HCT116 (cell line): ENCODE measurements around the gene UBTF. TPM values are rescaled to one million over a fixed set of nuclear protein-coding genes. Genes with fewer than 3 reads are reported as not detected.
A peak's percentile ranks its signal among the peaks of the same experiment; 100 is the strongest.

ENCODE experiments used
- ATAC-seq: fragments of 200-7000 bp; cut with Tn5 transposase; 2 replicates; pipeline ENCODE4 v1.9.1; 2020; ENCODE audit warnings: mild to moderate bottlenecking, moderate library complexity
- BruUV-seq: library from RNA; stranded (reverse); fragments of 400-500 nt; replicated peaks from 2 replicates; lab custom pipeline; 2021; lab: Mats Ljungman, UMichigan
- CTCF ChIA-PET: fragments of 300-600 bp; sonication (Branson Sonifier 250); formaldehyde crosslinking; loops from one replicate; lab custom pipeline; 2021; ENCODE audit warnings: antibody characterized with exemption; lab: Charles Lee
- POLR2A ChIA-PET: fragments of 300-600, 350-600 bp; sonication (Branson Sonifier 250); formaldehyde crosslinking; loops from one replicate; lab custom pipeline; 2021; ENCODE audit warnings: antibody characterized with exemption; lab: Charles Lee
- RAD21 ChIA-PET, 2 experiments: fragments of 300-600 bp; sonication (Branson Sonifier 250); formaldehyde crosslinking; loops; one replicate each; lab custom pipeline; 2023; ENCODE audit warnings: low total read pairs in 2 of 2; ENCODE audit not compliant: uncharacterized antibody in 2 of 2, unreplicated experiment in 2 of 2, low non-redundant PET in 1 of 2; lab: Charles Lee
- DNase-seq: peaks from one replicate; pipeline ENCODE4 v3.0.0-alpha.2; 2010; ENCODE audit warnings: low read depth, low spot score
- H2AFZ ChIP-seq: fragments of 200-600 bp; shearing (Covaris generic), sonication (generic); 2 replicates; pipeline ENCODE4 v1.6.1; 2017; ENCODE audit warnings: low read depth, mixed run types, mixed read lengths, antibody characterized with exemption, low read length; ENCODE audit not compliant: poor library complexity, severe bottlenecking
- H3K27ac ChIP-seq: 2 replicates; pipeline ENCODE4 v1.5.1; 2012; ENCODE audit warnings: low read depth, low read length
- H3K27me3 ChIP-seq: fragments of 200-600 bp; sonication (generic); 2 replicates; pipeline ENCODE4 v1.6.1; 2016; ENCODE audit warnings: mixed run types, low read length, mixed read lengths; ENCODE audit not compliant: insufficient read depth
- H3K36me3 ChIP-seq, 2 experiments: fragments of 200-500 bp in 1 of 2; fragments of 200-600 bp in 1 of 2; sonication (Bioruptor generic) in 1 of 2; sonication (generic) in 1 of 2; 2 replicates each; pipeline versions ENCODE4 v1.5.1 to v1.6.1; 2014 to 2016; ENCODE audit warnings: low read length in 2 of 2, inconsistent platforms in 1 of 2, mixed read lengths in 1 of 2, mixed run types in 1 of 2; ENCODE audit not compliant: insufficient read depth in 2 of 2, control insufficient read depth in 1 of 2
- H3K4me1 ChIP-seq, 2 experiments: fragments of 200-600 bp in 1 of 2; sonication (generic) in 1 of 2; 2 replicates each; pipeline versions ENCODE4 v1.5.1 to v1.6.1; 2012 to 2017; ENCODE audit warnings: low read length in 2 of 2, inconsistent platforms in 1 of 2, mild to moderate bottlenecking in 1 of 2, mixed read lengths in 1 of 2, mixed run types in 1 of 2, moderate library complexity in 1 of 2; ENCODE audit not compliant: insufficient read depth in 2 of 2, control insufficient read depth in 1 of 2
- H3K4me2 ChIP-seq: fragments of 200-600 bp; sonication (generic); 2 replicates; pipeline ENCODE4 v1.6.1; 2017; ENCODE audit warnings: mixed run types, low read length, mixed read lengths
- H3K4me3 ChIP-seq, 2 experiments: fragments of 200-600 bp in 1 of 2; sonication (generic) in 1 of 2; replicated peaks in 1 of 2; 2 replicates each; pipeline ENCODE4 v1.5.1; 2011 to 2016; ENCODE audit warnings: low read length in 2 of 2, control low read depth in 1 of 2, low read depth in 1 of 2, mild to moderate bottlenecking in 1 of 2, mixed read lengths in 1 of 2, mixed run types in 1 of 2
- H3K79me2 ChIP-seq: fragments of 200-600 bp; sonication (generic); 2 replicates; pipeline ENCODE4 v1.6.1; 2017; ENCODE audit warnings: mild to moderate bottlenecking, mixed run types, low read length, moderate library complexity, mixed read lengths; ENCODE audit not compliant: insufficient read depth
- H3K9ac ChIP-seq: fragments of 200-600 bp; sonication (generic); 2 replicates; pipeline ENCODE4 v1.6.1; 2016; ENCODE audit warnings: low read length, mixed read lengths
- H3K9me2 ChIP-seq: fragments of 200-600 bp; sonication (generic), shearing (Covaris generic); 2 replicates; pipeline ENCODE4 v1.6.1; 2017; ENCODE audit warnings: mixed run types, mild to moderate bottlenecking, moderate library complexity; ENCODE audit not compliant: insufficient read depth
- H3K9me3 ChIP-seq, 2 experiments: fragments of 200-500 bp in 1 of 2; fragments of 200-600 bp in 1 of 2; sonication (Bioruptor generic) in 1 of 2; sonication (generic) in 1 of 2; 2 replicates each; pipeline ENCODE4 v1.6.1; 2014 to 2017; ENCODE audit warnings: low read length in 2 of 2, mixed read lengths in 2 of 2, inconsistent platforms in 1 of 2, low read depth in 1 of 2, mild to moderate bottlenecking in 1 of 2, mixed run types in 1 of 2, moderate library complexity in 1 of 2; ENCODE audit not compliant: control insufficient read depth in 1 of 2, insufficient read depth in 1 of 2
- H4K20me1 ChIP-seq: fragments of 200-600 bp; sonication (generic), shearing (Covaris generic); 2 replicates; pipeline ENCODE4 v1.6.1; 2017; ENCODE audit warnings: mixed run types, mild to moderate bottlenecking, moderate library complexity; ENCODE audit not compliant: insufficient read depth
- EZH2phosphoT487 ChIP-seq: fragments of 200-600 bp; IDR thresholded peaks from 2 replicates; pipeline ENCODE4 v1.6.1; 2018; ENCODE audit warnings: antibody characterized with exemption, borderline replicate concordance
- FOSL1 ChIP-seq: IDR thresholded peaks from 2 replicates; pipeline ENCODE4 v1.6.1; 2012; ENCODE audit warnings: low read depth
- POLR2A ChIP-seq: IDR thresholded peaks from 2 replicates; pipeline ENCODE4 v1.7.0; 2011; ENCODE audit warnings: borderline replicate concordance; ENCODE audit not compliant: insufficient read depth, insufficient read length; ENCODE audit errors: extremely low read depth
- POLR2AphosphoS5 ChIP-seq: IDR thresholded peaks from 2 replicates; pipeline ENCODE4 v1.6.1; 2011; ENCODE audit warnings: mild to moderate bottlenecking, low read depth, low read length, moderate library complexity
- RAD21 ChIP-seq: IDR thresholded peaks from 2 replicates; pipeline ENCODE4 v1.6.1; 2012; ENCODE audit warnings: low read depth, mild to moderate bottlenecking
- SIN3A ChIP-seq: IDR thresholded peaks from 2 replicates; pipeline ENCODE4 v1.6.1; 2012; ENCODE audit warnings: low read depth
- TCF7L2 ChIP-seq: IDR thresholded peaks from 2 replicates; pipeline ENCODE4 v1.7.0; 2011; ENCODE audit warnings: borderline replicate concordance, inconsistent platforms; ENCODE audit not compliant: insufficient read depth, insufficient read length; ENCODE audit errors: extremely low read depth
- ZFX ChIP-seq: fragments of 450-650 bp; IDR thresholded peaks from 2 replicates; pipeline ENCODE4 v1.6.1; 2017
- intact Hi-C: fragments of 100-400 bp; cut with micrococcal nuclease; formaldehyde crosslinking; loops from 2 replicates; pipeline ENCODE4 v1.10.0; 2022
- total RNA-seq: library from RNA; stranded (reverse); gene quantifications from one replicate; pipeline ENCODE4 v1.2.1, GENCODE V29; 2021; ENCODE audit not compliant: unreplicated experiment

Gene UBTF
- total RNA-seq, 1 experiment from 2014 or later: 84.3 TPM

GRCh38 chr17:44221084-44221861 lies 1.8 kb upstream of the UBTF start:
- Histone ChIP-seq H3K4me2 (peak overlapping the region; percentile 90), H3K79me2 (peaks cover 27% of the 10 kb centered on the region), H3K27me3 (no peaks in the 10 kb centered on the region), H3K27ac (peak overlapping the region; percentile 100), H3K9ac (peak overlapping the region; percentile 84), H3K9me3 (no peaks in the 10 kb centered on the region), H3K36me3 (peaks cover 2 to 9% of the 10 kb centered on the region in 2 experiments; a peak in 3 of 4 replicates), H3K4me1 (peaks cover 28 to 44% of the 10 kb centered on the region in 2 experiments), H3K4me3 (peak overlapping the region; percentile 71 to 73), H2AFZ (no peak overlapping the region), H4K20me1 (no peaks in the 10 kb centered on the region), H3K9me2 (no peaks in the 10 kb centered on the region)
- ChIA-PET CTCF (interaction anchor here (0.8 to 2.4 kb wide), 8 partner anchors 11 to 124 kb away, joined by 3 to 10 read pairs (median 4); partner anchors contain the start of gene GRN), RAD21 (no interaction called here), POLR2A (interaction anchor here (0.5 to 2.5 kb wide), 11 partner anchors 9 to 124 kb away, joined by 3 to 8 read pairs (median 4); partner anchors contain the start of genes ATXN7L3, GRN, SLC25A39 and TMUB2)
- TF ChIP-seq RAD21 (no peak), SIN3A (peak; percentile 14; the same call in 1 of the 2 replicates), FOSL1 (no peak), ZFX (no peak), EZH2phosphoT487 (no peak), POLR2A (peak; percentile 20), POLR2AphosphoS5 (peak; percentile 60), TCF7L2 (peak; percentile 18)
- TSS peak; percentile 49 for BruUV-seq
- intact Hi-C loops: no loop called here
- DNase-seq: no peak
- peak; percentile 17; the same call in 1 of the 2 replicates for ATAC-seq
